Activated T-cell treated with anti-CD3 and anti-CD28 coated beads, Interleukin-2, amount 50 U/mL, for 24 hours (primary cell): ENCODE measurements around the gene TTLL11.
"Not testable (repeated sequence)": the region's sequence is repeated elsewhere in the genome, so short reads cannot be mapped to it uniquely, and the experiment has no call there.

Experiments
- DNase-seq: peaks from one replicate; pipeline ENCODE4 v3.0.0-alpha.2; 2020
- H3K27ac Mint-ChIP-seq: 2 replicates; pipeline ENCODE4 v1.8.0; 2020; ENCODE audit warnings: mild to moderate bottlenecking, mixed read lengths
- H3K27me3 Mint-ChIP-seq: 2 replicates; pipeline ENCODE4 v1.8.0; 2020; ENCODE audit warnings: mixed read lengths
- H3K36me3 Mint-ChIP-seq: 2 replicates; pipeline ENCODE4 v1.8.0; 2020; ENCODE audit warnings: low read depth, mixed read lengths
- H3K4me1 Mint-ChIP-seq: 2 replicates; pipeline ENCODE4 v1.8.0; 2020; ENCODE audit warnings: low read depth, mixed read lengths
- H3K4me3 Mint-ChIP-seq: 2 replicates; pipeline ENCODE4 v1.8.0; 2020; ENCODE audit warnings: mild to moderate bottlenecking, moderate library complexity, mixed read lengths
- H3K9me3 Mint-ChIP-seq: 2 replicates; pipeline ENCODE4 v1.8.0; 2020; ENCODE audit warnings: mixed read lengths

The TTLL11 gene

GRCh38 chr9:122119721-122120120, 26.6 kb upstream of the TTLL11 start:
- Mint-ChIP-seq H3K4me3 (no peak overlapping the region), H3K4me1 (peaks cover 4% of the 10 kb centered on the region), H3K9me3 (no peaks in the 10 kb centered on the region), H3K27ac (no peak overlapping the region), H3K36me3 (no peaks in the 10 kb centered on the region), H3K27me3 (peaks cover 21% of the 10 kb centered on the region)
- no peak for DNase-seq

- Mint-ChIP-seq H3K4me1 (peaks cover 4% of the 10 kb centered on the region), H3K27ac (no peak overlapping the region), H3K9me3 (no peaks in the 10 kb centered on the region), H3K4me3 (no peak overlapping the region), H3K27me3 (peaks cover 19% of the 10 kb centered on the region), H3K36me3 (no peaks in the 10 kb centered on the region)
- no peak for DNase-seq
Measured at GRCh38 chr9:122119166-122119521, 26.0 kb upstream of the TTLL11 start.

DNA sequence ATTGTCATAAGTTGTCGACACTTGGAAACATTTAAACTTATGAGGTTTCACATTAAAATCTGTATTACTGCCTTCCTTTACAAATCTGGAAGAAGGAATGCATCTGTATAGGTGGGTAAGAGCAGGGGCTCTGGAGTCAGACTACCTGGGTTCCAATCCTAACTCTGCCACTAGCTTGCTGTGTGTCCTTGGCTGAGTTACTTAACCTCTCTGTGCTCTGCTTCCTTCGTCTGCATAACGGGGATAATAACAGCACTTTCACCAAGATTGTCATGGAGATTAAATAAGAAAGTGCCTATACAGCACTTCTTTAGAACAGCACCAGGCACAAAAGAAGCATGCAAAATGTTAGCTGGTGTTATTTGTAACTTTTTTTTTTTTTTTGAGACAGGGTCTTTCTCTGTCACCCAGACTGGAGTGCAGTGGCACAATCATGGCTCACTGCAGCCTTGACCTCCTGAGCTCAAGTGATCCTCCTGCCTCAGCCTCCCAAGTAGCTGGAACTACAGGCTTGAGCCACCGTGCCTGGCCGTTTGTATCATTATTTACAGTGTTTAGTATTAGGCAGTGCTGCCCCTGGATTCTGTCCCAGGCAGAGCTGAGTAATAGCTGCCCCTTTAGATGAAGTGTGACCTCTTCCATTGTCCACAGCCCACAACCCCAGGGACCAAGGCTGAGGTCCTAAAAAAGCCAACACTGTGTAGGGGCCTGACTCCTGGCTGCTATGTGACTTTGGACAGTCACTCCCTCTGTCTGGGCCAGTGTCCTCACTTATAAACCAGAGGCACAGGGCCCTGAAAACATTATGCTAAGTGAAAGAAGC, 25.4 kb upstream of the TTLL11 start:
- no peak for DNase-seq
- Mint-ChIP-seq H3K36me3 (no peaks in the 10 kb centered on the region), H3K9me3 (no peaks in the 10 kb centered on the region), H3K27ac (no peak overlapping the region), H3K4me1 (peaks cover 4% of the 10 kb centered on the region), H3K27me3 (peaks cover 17% of the 10 kb centered on the region), H3K4me3 (no peak overlapping the region)

GRCh38 chr9:122117241-122117640, 24.1 kb upstream of the TTLL11 start:
- not testable (repeated sequence) for DNase-seq, H3K36me3 Mint-ChIP-seq, H3K4me1 Mint-ChIP-seq, H3K4me3 Mint-ChIP-seq, H3K9me3 Mint-ChIP-seq, H3K27ac Mint-ChIP-seq
- peaks cover 11% of the 10 kb centered on the region for H3K27me3 Mint-ChIP-seq

DNA sequence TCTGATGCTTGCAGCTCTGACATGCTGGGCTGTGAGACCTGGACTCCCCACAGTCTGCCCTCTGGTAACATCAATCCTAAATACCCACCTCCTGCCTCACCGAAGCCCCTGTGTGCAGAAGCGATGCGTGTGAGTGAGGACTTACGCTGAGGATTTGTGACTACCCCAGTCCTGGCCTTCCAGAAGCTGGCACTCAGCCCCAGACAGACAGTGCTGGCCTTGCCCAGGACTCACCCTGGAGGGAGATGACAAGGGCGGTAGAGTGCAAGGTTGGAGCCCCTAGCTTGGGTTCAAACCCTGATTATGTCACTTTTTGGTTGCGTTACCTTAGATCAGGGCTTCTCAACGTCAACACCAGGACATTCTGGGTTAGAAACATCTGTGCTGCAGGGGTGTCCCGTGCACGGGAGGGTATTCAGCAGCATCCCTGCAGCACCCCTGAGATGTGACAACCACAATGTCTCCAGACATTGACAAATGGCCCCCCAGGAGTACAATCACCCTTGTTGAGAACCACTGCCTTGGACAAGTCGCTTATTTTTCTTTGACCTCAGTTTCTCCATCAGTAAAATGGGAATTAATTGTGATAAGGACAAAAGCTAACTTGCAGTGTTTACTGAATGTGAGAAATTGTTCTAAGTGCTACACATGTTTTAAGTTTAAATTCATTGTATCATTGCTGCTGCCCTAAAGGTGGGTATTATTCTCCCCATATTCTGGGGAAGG, 23.5 kb upstream of the TTLL11 start:
- Mint-ChIP-seq H3K36me3 (no peaks in the 10 kb centered on the region), H3K27ac (no peak overlapping the region), H3K27me3 (peaks cover 11% of the 10 kb centered on the region), H3K4me1 (no peaks in the 10 kb centered on the region), H3K9me3 (no peaks in the 10 kb centered on the region), H3K4me3 (no peak overlapping the region)
- DNase-seq: no peak

DNA sequence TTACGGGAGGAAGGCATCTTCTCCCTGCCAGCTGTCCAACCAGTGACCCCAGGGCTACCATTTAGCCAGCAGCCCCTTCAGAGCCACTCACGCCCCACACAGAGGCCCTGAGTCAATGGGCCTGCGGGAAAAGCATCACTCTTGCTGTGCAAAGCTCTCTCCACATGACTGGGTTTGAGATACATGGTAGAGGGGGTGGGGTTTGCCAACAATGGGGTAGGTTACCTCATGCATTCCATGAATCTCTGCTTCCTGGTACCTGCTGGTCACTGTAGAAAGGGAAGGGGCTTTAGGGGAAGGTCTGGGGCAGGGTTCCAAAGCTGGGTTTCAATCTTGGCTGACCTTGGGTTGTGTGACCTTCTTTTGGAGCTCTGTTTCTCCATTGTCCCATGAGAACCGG, 22.9 kb upstream of the TTLL11 start:
- H3K36me3 Mint-ChIP-seq: no peaks in the 10 kb centered on the region
- H3K27ac Mint-ChIP-seq: no peak overlapping the region
- H3K4me3 Mint-ChIP-seq: no peak overlapping the region
- H3K27me3 Mint-ChIP-seq: peaks cover 11% of the 10 kb centered on the region
- no peaks in the 10 kb centered on the region for H3K9me3 Mint-ChIP-seq
- no peak for DNase-seq
- H3K4me1 Mint-ChIP-seq: no peaks in the 10 kb centered on the region

GRCh38 chr9:122115176-122116035, 22.3 kb upstream of the TTLL11 start:
- H3K27me3 Mint-ChIP-seq: peaks cover 11% of the 10 kb centered on the region
- no peak overlapping the region for H3K27ac Mint-ChIP-seq
- no peaks in the 10 kb centered on the region for H3K36me3 Mint-ChIP-seq
- H3K9me3 Mint-ChIP-seq: no peaks in the 10 kb centered on the region
- no peak overlapping the region for H3K4me3 Mint-ChIP-seq
- no peak for DNase-seq
- no peaks in the 10 kb centered on the region for H3K4me1 Mint-ChIP-seq

GRCh38 chr9:122113574-122113973, 20.5 kb upstream of the TTLL11 start:
- no peaks in the 10 kb centered on the region for H3K36me3 Mint-ChIP-seq
- no peaks in the 10 kb centered on the region for H3K9me3 Mint-ChIP-seq
- no peak overlapping the region for H3K4me3 Mint-ChIP-seq

GRCh38 chr9:122112238-122112637, 19.1 kb upstream of the TTLL11 start:
- no peak for DNase-seq
- no peaks in the 10 kb centered on the region for H3K4me1 Mint-ChIP-seq
- H3K36me3 Mint-ChIP-seq: no peaks in the 10 kb centered on the region
- peaks cover 11% of the 10 kb centered on the region for H3K27me3 Mint-ChIP-seq
- H3K27ac Mint-ChIP-seq: no peak overlapping the region
- no peak overlapping the region for H3K4me3 Mint-ChIP-seq
- no peaks in the 10 kb centered on the region for H3K9me3 Mint-ChIP-seq

More at GRCh38 chr9:122113574-122113973, 20.5 kb upstream of the TTLL11 start:
- Mint-ChIP-seq H3K27me3 (peaks cover 11% of the 10 kb centered on the region), H3K27ac (no peak overlapping the region), H3K4me1 (no peaks in the 10 kb centered on the region)
- no peak for DNase-seq

GRCh38 chr9:122111413-122112085, 18.4 kb upstream of the TTLL11 start:
- H3K9me3 Mint-ChIP-seq: no peaks in the 10 kb centered on the region
- H3K4me1 Mint-ChIP-seq: no peaks in the 10 kb centered on the region
- H3K36me3 Mint-ChIP-seq: no peaks in the 10 kb centered on the region
- H3K27me3 Mint-ChIP-seq: peaks cover 11% of the 10 kb centered on the region
- H3K4me3 Mint-ChIP-seq: no peak overlapping the region
- no peak for DNase-seq
- H3K27ac Mint-ChIP-seq: no peak overlapping the region

DNA sequence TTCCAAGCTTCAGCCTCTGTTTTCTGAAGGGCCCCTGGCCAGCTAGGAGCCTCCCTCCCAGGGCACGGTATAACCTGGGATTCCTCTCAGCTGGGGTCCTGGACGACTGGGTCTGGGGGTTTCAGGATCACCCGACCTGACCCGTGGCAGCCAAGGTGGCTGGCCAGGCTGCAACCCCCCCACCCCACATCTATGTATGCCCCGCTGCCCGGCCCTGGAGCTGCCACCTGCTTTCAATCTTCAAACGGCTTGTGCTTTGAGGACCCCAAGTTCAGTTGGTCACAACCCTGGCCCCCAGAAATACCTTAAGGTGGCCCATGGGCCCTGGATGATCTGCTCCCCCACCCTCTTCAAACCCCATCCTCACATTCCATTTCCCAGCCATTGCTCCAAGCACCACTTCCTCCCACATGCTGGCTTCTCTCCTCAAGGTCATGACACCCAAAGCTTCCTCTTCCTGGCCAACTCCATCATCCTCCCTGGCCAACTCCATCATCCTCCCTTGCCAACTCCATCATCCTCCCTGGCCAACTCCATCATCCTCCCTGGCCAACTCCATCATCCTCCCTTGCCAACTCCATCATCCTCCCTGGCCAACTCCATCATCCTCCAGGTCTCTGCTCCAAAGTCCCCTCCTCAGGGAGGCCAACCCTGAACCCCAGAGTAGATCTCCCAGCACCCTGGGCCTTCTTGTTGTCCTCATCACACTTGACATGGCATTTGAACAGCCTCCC, 17.2 kb upstream of the TTLL11 start:
- H3K36me3 Mint-ChIP-seq: no peaks in the 10 kb centered on the region
- H3K9me3 Mint-ChIP-seq: no peaks in the 10 kb centered on the region
- H3K27me3 Mint-ChIP-seq: peaks cover 6% of the 10 kb centered on the region
- H3K4me3 Mint-ChIP-seq: no peak overlapping the region
- H3K27ac Mint-ChIP-seq: no peak overlapping the region
- no peaks in the 10 kb centered on the region for H3K4me1 Mint-ChIP-seq
- DNase-seq: no peak

DNA sequence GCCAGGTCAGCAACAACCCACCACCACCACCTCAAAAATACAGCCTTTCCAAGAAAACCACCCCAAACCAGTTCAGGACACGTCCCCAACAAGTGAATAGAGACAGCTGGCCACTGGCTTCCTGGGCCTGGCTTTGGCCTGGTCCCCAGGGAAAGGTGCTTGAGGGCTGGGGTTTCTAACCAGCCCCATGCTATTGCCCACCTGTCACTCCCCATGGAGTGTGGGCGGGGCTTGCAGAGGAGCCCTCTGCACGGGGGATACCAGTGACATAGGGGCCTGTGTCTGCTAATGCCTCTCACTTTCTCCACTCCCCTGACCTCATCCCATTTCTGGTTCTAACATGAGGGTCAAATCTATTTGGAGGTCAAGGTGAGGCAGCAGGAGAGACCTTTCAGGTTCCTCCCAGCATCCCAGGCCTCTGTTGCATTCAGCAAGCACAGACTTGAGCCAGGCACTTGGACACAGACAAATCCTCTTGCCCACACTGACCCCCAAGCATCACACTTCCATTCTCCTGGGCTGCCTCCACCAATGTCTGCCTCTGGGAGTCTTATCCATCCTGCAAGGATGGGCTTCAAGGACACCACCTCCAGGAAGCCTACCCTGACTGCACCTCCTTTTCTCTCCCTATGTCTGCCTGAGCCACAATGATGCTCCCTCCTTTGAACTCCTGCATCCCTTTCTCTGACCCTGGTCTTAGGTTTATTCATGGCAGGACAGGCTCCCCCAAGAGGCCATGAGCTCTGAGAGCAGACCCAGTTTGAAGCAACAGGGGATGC, 16.1 kb upstream of the TTLL11 start:
- Mint-ChIP-seq H3K27me3 (no peaks in the 10 kb centered on the region), H3K27ac (no peak overlapping the region), H3K36me3 (no peaks in the 10 kb centered on the region), H3K9me3 (peaks cover 2% of the 10 kb centered on the region), H3K4me3 (no peak overlapping the region), H3K4me1 (no peaks in the 10 kb centered on the region)
- DNase-seq: no peak

DNA sequence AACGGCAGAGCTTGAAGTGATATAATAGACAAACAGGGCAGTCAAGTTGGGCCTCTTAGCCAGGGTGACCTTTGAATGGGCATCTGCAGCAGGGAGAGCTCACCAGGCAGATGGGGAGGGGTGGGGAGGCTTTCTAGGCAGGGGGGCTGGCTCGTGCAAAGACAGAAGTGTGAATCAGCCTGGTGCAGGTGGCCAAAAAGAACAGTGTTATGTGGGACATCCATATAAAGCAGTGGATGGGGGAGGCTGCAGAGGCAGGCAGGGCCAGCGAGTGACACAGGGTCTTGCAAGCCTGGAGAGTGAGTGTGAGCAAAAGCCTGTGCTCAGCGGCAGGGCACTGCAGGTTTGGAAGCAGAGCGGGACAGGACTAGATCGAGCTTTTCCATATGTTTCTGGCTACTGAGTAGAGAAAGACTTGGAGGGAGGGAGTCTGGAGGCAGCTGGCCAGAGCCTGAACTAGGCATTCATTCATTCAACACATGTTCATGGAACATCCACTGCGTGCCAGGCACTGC, 14.2 kb upstream of the TTLL11 start:
- no peak for DNase-seq
- Mint-ChIP-seq H3K4me1 (no peaks in the 10 kb centered on the region), H3K4me3 (no peak overlapping the region), H3K27ac (no peak overlapping the region), H3K36me3 (no peaks in the 10 kb centered on the region), H3K9me3 (peaks cover 7% of the 10 kb centered on the region), H3K27me3 (no peaks in the 10 kb centered on the region)
